Transverse colon (tissue), 4 donors: Measurements from ENCODE around the gene ATG2A. TPM values are rescaled to one million over a fixed set of nuclear protein-coding genes. Genes with fewer than 3 reads are reported as not detected.

Experiments
- DNase-seq: peaks from one replicate; pipeline ENCODE4 v3.0.0-alpha.2; 2019
- H3K27ac ChIP-seq, 4 donors: fragments of 200-600 bp; sonication (generic); 2 replicates each; pipeline ENCODE4 v1.5.1; 2016 to 2018; ENCODE audit warnings: inconsistent platforms in 4 of 4
- H3K27me3 ChIP-seq: fragments of 200-600 bp; sonication (generic); 2 replicates; pipeline ENCODE4 v1.5.1; 2017; ENCODE audit warnings: inconsistent platforms
- H3K36me3 ChIP-seq, 4 donors: fragments of 200-600 bp; sonication (generic); 2 replicates each; pipeline ENCODE4 v1.5.1; 2017 to 2019; ENCODE audit warnings: inconsistent platforms in 4 of 4
- H3K4me1 ChIP-seq, 4 donors: fragments of 200-600 bp; sonication (generic); 2 replicates each; pipeline ENCODE4 v1.5.1; 2017 to 2020; ENCODE audit warnings: inconsistent platforms in 4 of 4
- H3K4me3 ChIP-seq, 4 donors: fragments of 200-600 bp; sonication (generic); 1 replicate in 1 of 4; 2 replicates in 3 of 4; pipeline versions ENCODE4 v1.5.1 to v1.6.1; 2017 to 2019; ENCODE audit warnings: inconsistent platforms in 4 of 4
- H3K9me3 ChIP-seq, 2 donors: fragments of 200-600 bp; sonication (generic); 2 replicates each; pipeline ENCODE4 v1.5.1; 2017 to 2019; ENCODE audit warnings: inconsistent platforms in 2 of 2
- CTCF ChIP-seq, 5 experiments: fragments of 200-600 bp in 3 of 5; fragments of 450-650 bp in 2 of 5; sonication (generic) in 3 of 5; IDR thresholded peaks; 1 replicate in 2 of 5; 2 replicates in 3 of 5; pipeline ENCODE4 v1.5.1; 2016 to 2017; ENCODE audit warnings: antibody characterized with exemption in 5 of 5, inconsistent platforms in 3 of 5, mild to moderate bottlenecking in 2 of 5, moderate library complexity in 1 of 5
- EP300 ChIP-seq: sonication (generic); formaldehyde crosslinking; IDR thresholded peaks from one replicate; pipeline ENCODE4 v1.6.1; 2017; ENCODE audit warnings: antibody characterized with exemption, low read depth
- POLR2A ChIP-seq: fragments of 450-650 bp; IDR thresholded peaks from one replicate; pipeline ENCODE4 v1.6.1; 2016; ENCODE audit warnings: antibody characterized with exemption, mild to moderate bottlenecking, moderate library complexity
- POLR2AphosphoS5 ChIP-seq, 3 donors: sonication (generic); formaldehyde crosslinking; IDR thresholded peaks; one replicate each; pipeline ENCODE4 v1.6.1; 2016; ENCODE audit warnings: antibody characterized with exemption in 3 of 3
- WGBS, 2 donors: methylation state at CpG; one replicate each; pipeline ENCODE4 v1.1.5; 2018; ENCODE audit warnings: low coverage in 1 of 2; 5-methylcytosine and 5-hydroxymethylcytosine counted together
- in situ Hi-C, 4 donors: fragments of 200-750 bp; cut with MboI; loops; one replicate each; pipeline versions ENCODE4 v1.15.0 to v1.15.1; 2017; ENCODE audit warnings: low sequenced_read_pairs in 3 of 4, low pct_ligation_motif_present in 1 of 4, low pct_unique_long_range_greater_than_20kb in 1 of 4
- intact Hi-C: fragments of 100-400 bp; cut with DNase I; formaldehyde crosslinking; loops from one replicate; pipeline ENCODE4 v1.15.1; 2023; ENCODE audit warnings: low total_unique reads
- total RNA-seq, 4 donors: library from RNA; depleted of rRNA; stranded (reverse); fragments of >200 nt; gene quantifications; one replicate each; pipeline ENCODE4 v1.1.0, GENCODE V29; 2016

Gene ATG2A
- total RNA-seq, 4 donors from 2014 or later, result 30.1 to 82.3 (median 46.4) TPM

- no peaks in the 10 kb centered on the region for H3K9me3 ChIP-seq
- peaks cover 0 to 3% (median 0%) of the 10 kb centered on the region in 4 donors for H3K4me1 ChIP-seq
- H3K36me3 ChIP-seq, result peaks cover 0 to 26% (median 12%) of the 10 kb centered on the region in 4 donors
- intact Hi-C loops, result no loop called here
- 99 to 100% methylated on average over 2 to 7 of the region's 7 CpGs for WGBS, 2 donors
- no peak overlapping the region for H3K27ac ChIP-seq
- in situ Hi-C loops, result no loop called here
- no peak overlapping the region for H3K4me3 ChIP-seq
- H3K27me3 ChIP-seq, result no peaks in the 10 kb centered on the region
- DNase-seq, result no peak
- TF ChIP-seq POLR2A, result no peak
- TF ChIP-seq CTCF (IDR thresholded peaks at IDR 0.05), result no peak
- no peak for TF ChIP-seq EP300
- TF ChIP-seq POLR2AphosphoS5 (IDR thresholded peaks at IDR 0.05), result no peak
Measured at GRCh38 chr11:64931290-64931689, 14.3 kb upstream of the ATG2A start.

GRCh38 chr11:64930340-64930739 lies 13.3 kb upstream of the ATG2A start:
- Histone ChIP-seq H3K27me3 (no peaks in the 10 kb centered on the region), H3K4me1 (peaks cover 8 to 12% (median 9%) of the 10 kb centered on the region in 4 donors), H3K9me3 (no peaks in the 10 kb centered on the region), H3K4me3 (no peak overlapping the region), H3K36me3 (peaks cover 0 to 26% (median 12%) of the 10 kb centered on the region in 4 donors), H3K27ac (no peak overlapping the region)
- TF ChIP-seq POLR2A, result no peak
- no peak for TF ChIP-seq EP300
- no peak for TF ChIP-seq POLR2AphosphoS5 (IDR thresholded peaks at IDR 0.05)
- no peak for TF ChIP-seq CTCF (IDR thresholded peaks at IDR 0.05)
- in situ Hi-C loops (no loop called here), intact Hi-C loops (no loop called here)
- WGBS, 2 donors, result 100% methylated on average over 1 to 6 of the region's 6 CpGs
- DNase-seq, result no peak

GRCh38 chr11:64929625-64930024 lies 12.6 kb upstream of the ATG2A start:
- H3K27ac ChIP-seq, result no peak overlapping the region
- no peaks in the 10 kb centered on the region for H3K9me3 ChIP-seq
- no peak for TF ChIP-seq POLR2AphosphoS5 (IDR thresholded peaks at IDR 0.05)
- WGBS, 2 donors, result 93 to 100% methylated on average over 6 to 7 of the region's 7 CpGs
- peaks cover 0 to 26% (median 12%) of the 10 kb centered on the region in 4 donors for H3K36me3 ChIP-seq
- intact Hi-C loops, result loop anchor here (5.0 kb wide), 1 partner anchor 68 kb away; the partner anchor contains the start of gene BATF2
- peaks cover 8 to 18% (median 12%) of the 10 kb centered on the region in 4 donors for H3K4me1 ChIP-seq
- no peaks in the 10 kb centered on the region for H3K27me3 ChIP-seq
- in situ Hi-C loops, result no loop called here
- no peak for DNase-seq
- H3K4me3 ChIP-seq, result no peak overlapping the region

GRCh38 chr11:64928957-64929356 lies 11.9 kb upstream of the ATG2A start:
- TF ChIP-seq POLR2A (no peak), EP300 (no peak), POLR2AphosphoS5 (IDR thresholded peaks at IDR 0.05) (no peak), CTCF (IDR thresholded peaks at IDR 0.05) (no peak)
- Histone ChIP-seq H3K36me3 (peaks cover 0 to 26% (median 12%) of the 10 kb centered on the region in 4 donors), H3K9me3 (no peaks in the 10 kb centered on the region), H3K27ac (no peak overlapping the region), H3K4me3 (no peak overlapping the region), H3K27me3 (no peaks in the 10 kb centered on the region), H3K4me1 (peaks cover 8 to 22% (median 12%) of the 10 kb centered on the region in 4 donors)
- in situ Hi-C loops (no loop called here), intact Hi-C loops (loop anchor here (5.0 kb wide), 1 partner anchor 68 kb away; the partner anchor contains the start of gene BATF2)
- 93% methylated on average over 2 of the region's 2 CpGs for WGBS, 2 donors
- DNase-seq, result no peak

GRCh38 chr11:64926689-64927088 lies 9.7 kb upstream of the ATG2A start:
- H3K9me3 ChIP-seq, result no peaks in the 10 kb centered on the region
- no peaks in the 10 kb centered on the region for H3K27me3 ChIP-seq
- in situ Hi-C loops, result no loop called here
- H3K36me3 ChIP-seq, result peaks cover 0 to 24% (median 8%) of the 10 kb centered on the region in 4 donors
- WGBS, 2 donors, result 80% methylated on average over 22 of the region's 22 CpGs; no CpG with 5 or more reads in 1 of the 2 donors
- TF ChIP-seq POLR2AphosphoS5 (IDR thresholded peaks at IDR 0.05), result no peak
- no peak for TF ChIP-seq POLR2A
- TF ChIP-seq EP300, result no peak
- no peak for TF ChIP-seq CTCF (IDR thresholded peaks at IDR 0.05)
- intact Hi-C loops, result loop anchor here (5.0 kb wide), 1 partner anchor 71 kb away; the partner anchor contains the start of gene BATF2
- no peak overlapping the region for H3K27ac ChIP-seq
- H3K4me1 ChIP-seq, result peaks cover 8 to 29% (median 19%) of the 10 kb centered on the region in 4 donors
- no peak overlapping the region for H3K4me3 ChIP-seq
- DNase-seq, result no peak
